Gastrocnemius medialis (tissue), 4 donors: Measurements from ENCODE around the gene CYP4F11. TPM values are rescaled to one million over a fixed set of nuclear protein-coding genes. Genes with fewer than 3 reads are reported as not detected.

Experiments used
- ATAC-seq, 2 donors: fragments of 150-250 bp; one replicate each; pipeline ENCODE4 v1.9.1; 2016
- DNase-seq, 2 donors: peaks; one replicate each; pipeline ENCODE4 v3.0.0-alpha.2; 2019
- H3K27ac ChIP-seq, 4 donors: fragments of 200-600 bp; sonication (generic); 1 replicate in 1 of 4; 2 replicates in 3 of 4; pipeline ENCODE4 v1.5.1; 2016 to 2018; ENCODE audit warnings: mild to moderate bottlenecking in 2 of 4, moderate library complexity in 1 of 4
- H3K27me3 ChIP-seq, 3 donors: fragments of 200-600 bp; sonication (generic) in 2 of 3; 1 replicate in 1 of 3; 2 replicates in 2 of 3; pipeline versions ENCODE4 v1.5.1 to v1.6.0; 2016 to 2019; ENCODE audit warnings: mild to moderate bottlenecking in 1 of 3, moderate library complexity in 1 of 3
- H3K36me3 ChIP-seq, 2 donors: fragments of 200-600 bp; sonication (generic) in 1 of 2; one replicate each; pipeline ENCODE4 v1.5.1; 2017 to 2018
- H3K4me1 ChIP-seq, 2 donors: fragments of 200-600 bp; sonication (generic) in 1 of 2; one replicate each; pipeline ENCODE4 v1.5.1; 2016 to 2017; ENCODE audit warnings: mild to moderate bottlenecking in 2 of 2
- H3K4me3 ChIP-seq, 4 donors: fragments of 200-600 bp; sonication (generic) in 3 of 4; 1 replicate in 1 of 4; 2 replicates in 3 of 4; pipeline ENCODE4 v1.5.1; 2016 to 2019; ENCODE audit warnings: mild to moderate bottlenecking in 2 of 4
- H3K9me3 ChIP-seq, 3 donors: fragments of 200-600 bp; sonication (generic) in 2 of 3; 1 replicate in 1 of 3; 2 replicates in 2 of 3; pipeline ENCODE4 v1.5.1; 2016 to 2019
- CTCF ChIP-seq, 5 experiments: fragments of 450-650 bp in 3 of 5; fragments of 200-600 bp in 2 of 5; sonication (generic) in 2 of 5; IDR thresholded peaks in 4 of 5; conservative IDR thresholded peaks in 1 of 5; 1 replicate in 4 of 5; 2 replicates in 1 of 5; pipeline ENCODE4 v1.5.1; 2016 to 2019; ENCODE audit warnings: antibody characterized with exemption in 5 of 5, mild to moderate bottlenecking in 3 of 5, moderate library complexity in 3 of 5
- POLR2A ChIP-seq, 2 donors: fragments of 450-650 bp; IDR thresholded peaks; one replicate each; pipeline ENCODE4 v1.6.1; 2017; ENCODE audit warnings: antibody characterized with exemption in 2 of 2, mild to moderate bottlenecking in 2 of 2, moderate library complexity in 2 of 2
- in situ Hi-C, 4 donors: fragments of 200-750 bp; cut with MboI; loops; one replicate each; pipeline versions ENCODE4 v1.15.0 to v1.8.0; 2017; ENCODE audit warnings: low sequenced_read_pairs in 4 of 4
- intact Hi-C: fragments of 100-400 bp; cut with DNase I; formaldehyde crosslinking; loops from one replicate; pipeline ENCODE4 v1.15.1; 2023; ENCODE audit warnings: low total_unique reads
- total RNA-seq, 4 donors: library from RNA; depleted of rRNA; stranded (reverse); fragments of >200 nt; gene quantifications; one replicate each; pipeline versions ENCODE4 v1.1.0 to v1.2.3, GENCODE V29; 2016

Gene CYP4F11
- under 1 TPM; 0.10 to 0.86 (median 0.32) TPM for total RNA-seq

GRCh38 chr19:15934332-15935078 lies at the start of gene CYP4F11:
Gene CYP4F11, minus strand, starts transcription at chr19:15934529. Its CDS starts 121 bp downstream, at chr19:15934408.
- Histone ChIP-seq H3K9me3 (no peaks in the 10 kb centered on the region), H3K27me3 (peaks cover 0 to 2% (median 0%) of the 10 kb centered on the region in 3 donors), H3K36me3 (no peaks in the 10 kb centered on the region), H3K4me3 (no peak within 1 kb of the TSS), H3K4me1 (no peaks in the 10 kb centered on the region), H3K27ac (peak within 1 kb of the TSS in 2 of 4 donors; percentile 29 to 41)
- TF ChIP-seq CTCF (IDR thresholded peaks at IDR 0.05 in 4 of 5, conservative IDR thresholded peaks at IDR 0.05 in 1 of 5) (no peak), POLR2A (IDR thresholded peaks at IDR 0.05) (no peak)
- intact Hi-C loops, result no loop called here
- peak in 1 of 2 donors; percentile 14 for DNase-seq
- in situ Hi-C loops, result no loop called here
- no peak for ATAC-seq

- H3K4me3 ChIP-seq, result no peak overlapping the region
- peaks cover 0 to 11% (median 0%) of the 10 kb centered on the region in 3 donors for H3K27me3 ChIP-seq
- ATAC-seq, result no peak
- no peak overlapping the region for H3K27ac ChIP-seq
- in situ Hi-C loops, result no loop called here
- H3K4me1 ChIP-seq, result no peaks in the 10 kb centered on the region
- H3K36me3 ChIP-seq, result no peaks in the 10 kb centered on the region
- TF ChIP-seq CTCF (IDR thresholded peaks at IDR 0.05 in 4 of 5, conservative IDR thresholded peaks at IDR 0.05 in 1 of 5) (no peak), POLR2A (IDR thresholded peaks at IDR 0.05) (no peak)
- H3K9me3 ChIP-seq, result peaks cover 0 to 6% (median 2%) of the 10 kb centered on the region in 3 donors
- intact Hi-C loops, result no loop called here
- DNase-seq, result no peak
These were observed 45.0 kb upstream of the CYP4F11 start for GRCh38 chr19:15979293-15979692.

GRCh38 chr19:15977690-15978089 lies 43.4 kb upstream of the CYP4F11 start:
- Histone ChIP-seq H3K36me3 (no peaks in the 10 kb centered on the region), H3K9me3 (peaks cover 0 to 6% (median 2%) of the 10 kb centered on the region in 3 donors), H3K4me3 (no peak overlapping the region), H3K4me1 (no peaks in the 10 kb centered on the region), H3K27ac (no peak overlapping the region), H3K27me3 (peaks cover 0 to 8% (median 0%) of the 10 kb centered on the region in 3 donors)
- no peak for DNase-seq
- no peak for TF ChIP-seq POLR2A (IDR thresholded peaks at IDR 0.05)
- no peak for TF ChIP-seq CTCF (IDR thresholded peaks at IDR 0.05 in 4 of 5, conservative IDR thresholded peaks at IDR 0.05 in 1 of 5)
- ATAC-seq, result no peak
- in situ Hi-C loops (no loop called here), intact Hi-C loops (no loop called here)

GRCh38 chr19:15976836-15977689 lies 42.7 kb upstream of the CYP4F11 start:
- no peak for ATAC-seq
- in situ Hi-C loops (no loop called here), intact Hi-C loops (no loop called here)
- Histone ChIP-seq H3K9me3 (peaks cover 0 to 6% (median 0%) of the 10 kb centered on the region in 3 donors), H3K4me3 (no peak overlapping the region), H3K27me3 (peaks cover 0 to 5% (median 0%) of the 10 kb centered on the region in 3 donors), H3K4me1 (no peaks in the 10 kb centered on the region), H3K27ac (no peak overlapping the region), H3K36me3 (no peaks in the 10 kb centered on the region)
- DNase-seq, result no peak
- TF ChIP-seq CTCF (IDR thresholded peaks at IDR 0.05 in 4 of 5, conservative IDR thresholded peaks at IDR 0.05 in 1 of 5) (no peak), POLR2A (IDR thresholded peaks at IDR 0.05) (no peak)
